ENCODE measurements around the gene PLCL1. TPM values are rescaled to one million over a fixed set of nuclear protein-coding genes. Genes with fewer than 3 reads are reported as not detected.

Gene PLCL1
- total RNA-seq, 1 experiment from 2014 or later = 0.07 TPM

GRCh38 chr2:197866455-197866854 lies 62.1 kb downstream of the PLCL1 start:
- no peaks in the 10 kb centered on the region for H3K9me3 Mint-ChIP-seq (ENCODE audit: low read depth, unreplicated experiment)
- intact Hi-C loops (cut with micrococcal nuclease; ENCODE audit: unreplicated experiment) = no loop called here
- no peak overlapping the region for H3K27ac Mint-ChIP-seq (ENCODE audit: unreplicated experiment)
- no peaks in the 10 kb centered on the region for H3K36me3 Mint-ChIP-seq (ENCODE audit: insufficient read depth, unreplicated experiment)
- CTCF ChIA-PET = no interaction called here
- no peak overlapping the region for H3K4me3 Mint-ChIP-seq (ENCODE audit: low read depth, unreplicated experiment)
- H3K4me1 Mint-ChIP-seq (ENCODE audit: low read depth, unreplicated experiment) = no peaks in the 10 kb centered on the region
- no peak for TF ChIP-seq CTCF (IDR thresholded peaks at IDR 0.05; ENCODE audit: unreplicated experiment)
- no TSS peak for BruUV-seq (replicated peaks)
- no peaks in the 10 kb centered on the region for H3K27me3 Mint-ChIP-seq (ENCODE audit: unreplicated experiment)
- DNase-seq = no peak

- Mint-ChIP-seq H3K4me3 (ENCODE audit: low read depth, unreplicated experiment) (no peak overlapping the region), H3K27me3 (ENCODE audit: unreplicated experiment) (no peaks in the 10 kb centered on the region), H3K9me3 (ENCODE audit: low read depth, unreplicated experiment) (no peaks in the 10 kb centered on the region), H3K36me3 (ENCODE audit: insufficient read depth, unreplicated experiment) (no peaks in the 10 kb centered on the region), H3K27ac (ENCODE audit: unreplicated experiment) (no peak overlapping the region), H3K4me1 (ENCODE audit: low read depth, unreplicated experiment) (no peaks in the 10 kb centered on the region)
- no peak for DNase-seq
- TF ChIP-seq CTCF (IDR thresholded peaks at IDR 0.05; ENCODE audit: unreplicated experiment) = no peak
- intact Hi-C loops (cut with micrococcal nuclease; ENCODE audit: unreplicated experiment) = no loop called here
- CTCF ChIA-PET = no interaction called here
- BruUV-seq (replicated peaks) = no TSS peak
Observed at GRCh38 chr2:197867033-197867432, 62.6 kb downstream of the PLCL1 start.

GRCh38 chr2:197867624-197868023 lies 63.2 kb downstream of the PLCL1 start:
- Mint-ChIP-seq H3K9me3 (ENCODE audit: low read depth, unreplicated experiment) (no peaks in the 10 kb centered on the region), H3K4me3 (ENCODE audit: low read depth, unreplicated experiment) (no peak overlapping the region), H3K27ac (ENCODE audit: unreplicated experiment) (no peak overlapping the region), H3K36me3 (ENCODE audit: insufficient read depth, unreplicated experiment) (no peaks in the 10 kb centered on the region), H3K4me1 (ENCODE audit: low read depth, unreplicated experiment) (no peaks in the 10 kb centered on the region), H3K27me3 (ENCODE audit: unreplicated experiment) (no peaks in the 10 kb centered on the region)
- BruUV-seq (replicated peaks) = no TSS peak
- TF ChIP-seq CTCF (IDR thresholded peaks at IDR 0.05; ENCODE audit: unreplicated experiment) = no peak
- intact Hi-C loops (cut with micrococcal nuclease; ENCODE audit: unreplicated experiment) = no loop called here
- CTCF ChIA-PET = no interaction called here
- no peak for DNase-seq

GRCh38 chr2:197868206-197868605 lies 63.8 kb downstream of the PLCL1 start:
- no peak for TF ChIP-seq CTCF (IDR thresholded peaks at IDR 0.05; ENCODE audit: unreplicated experiment)
- Mint-ChIP-seq H3K9me3 (ENCODE audit: low read depth, unreplicated experiment) (no peaks in the 10 kb centered on the region), H3K4me3 (ENCODE audit: low read depth, unreplicated experiment) (no peak overlapping the region), H3K27me3 (ENCODE audit: unreplicated experiment) (no peaks in the 10 kb centered on the region), H3K36me3 (ENCODE audit: insufficient read depth, unreplicated experiment) (no peaks in the 10 kb centered on the region), H3K4me1 (ENCODE audit: low read depth, unreplicated experiment) (no peaks in the 10 kb centered on the region), H3K27ac (ENCODE audit: unreplicated experiment) (no peak overlapping the region)
- CTCF ChIA-PET = interaction anchor here (0.7 kb wide), 1 partner anchor 429 kb away, joined by 4 read pairs; no protein-coding TSS in a partner anchor
- no TSS peak for BruUV-seq (replicated peaks)
- intact Hi-C loops (cut with micrococcal nuclease; ENCODE audit: unreplicated experiment) = no loop called here
- no peak for DNase-seq

All from Calu3 (cell line).